PFSK-1 (cell line): ENCODE results near the gene ABCB1.

ENCODE experiments used
- FOXP2 ChIP-seq: optimal IDR thresholded peaks from 2 replicates; pipeline ENCODE3; 2011; ENCODE audit warnings: borderline replicate concordance, control low read depth, inconsistent platforms; ENCODE audit not compliant: insufficient read depth; ENCODE audit errors: extremely low read length, extremely low read depth
- POLR2AphosphoS5 ChIP-seq: IDR thresholded peaks from 2 replicates; pipeline ENCODE4 v1.6.1; 2012; ENCODE audit warnings: low read depth, mild to moderate bottlenecking, control low read depth, low read length, moderate library complexity
- SIN3A ChIP-seq: IDR thresholded peaks from 2 replicates; pipeline ENCODE4 v1.6.1; 2012; ENCODE audit warnings: mild to moderate bottlenecking, low read length, moderate library complexity, borderline replicate concordance; ENCODE audit not compliant: insufficient read depth
- TAF1 ChIP-seq: IDR thresholded peaks from 2 replicates; pipeline ENCODE4 v1.6.1; 2012; ENCODE audit warnings: low read length, control low read depth, borderline replicate concordance; ENCODE audit not compliant: insufficient read depth
- TF ChIP-seq, protein P1 (sequence below), 2 experiments: IDR thresholded peaks; 2 replicates each; pipeline versions ENCODE4 v1.6.1 to v1.8.0; 2011 to 2012; ENCODE audit warnings: low read depth in 2 of 2, low read length in 2 of 2, control low read depth in 1 of 2, inconsistent platforms in 1 of 2, mild to moderate bottlenecking in 1 of 2, moderate library complexity in 1 of 2; ENCODE audit not compliant: insufficient read depth in 1 of 2

The ABCB1 gene

DNA sequence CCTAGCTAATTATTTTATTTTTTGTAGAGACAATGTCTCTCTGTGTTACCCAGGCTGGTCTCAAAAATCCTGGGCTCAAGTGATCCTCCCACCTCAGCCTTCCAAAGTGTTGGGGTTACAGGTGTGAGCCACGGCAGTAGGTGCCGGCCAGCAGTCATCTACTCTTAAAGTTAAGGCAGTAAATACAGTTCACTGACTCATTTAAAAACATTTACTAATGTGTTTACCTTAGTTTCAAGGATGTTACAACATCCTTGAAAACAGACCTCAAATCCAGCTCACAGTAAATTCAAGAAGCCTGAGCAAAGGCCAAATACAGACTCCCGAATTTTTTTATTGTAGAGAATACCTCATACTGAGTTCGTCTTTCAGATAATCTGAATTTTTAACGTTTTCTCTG is 95.6 kb downstream of the ABCB1 start:
- TF ChIP-seq, protein P1, sequence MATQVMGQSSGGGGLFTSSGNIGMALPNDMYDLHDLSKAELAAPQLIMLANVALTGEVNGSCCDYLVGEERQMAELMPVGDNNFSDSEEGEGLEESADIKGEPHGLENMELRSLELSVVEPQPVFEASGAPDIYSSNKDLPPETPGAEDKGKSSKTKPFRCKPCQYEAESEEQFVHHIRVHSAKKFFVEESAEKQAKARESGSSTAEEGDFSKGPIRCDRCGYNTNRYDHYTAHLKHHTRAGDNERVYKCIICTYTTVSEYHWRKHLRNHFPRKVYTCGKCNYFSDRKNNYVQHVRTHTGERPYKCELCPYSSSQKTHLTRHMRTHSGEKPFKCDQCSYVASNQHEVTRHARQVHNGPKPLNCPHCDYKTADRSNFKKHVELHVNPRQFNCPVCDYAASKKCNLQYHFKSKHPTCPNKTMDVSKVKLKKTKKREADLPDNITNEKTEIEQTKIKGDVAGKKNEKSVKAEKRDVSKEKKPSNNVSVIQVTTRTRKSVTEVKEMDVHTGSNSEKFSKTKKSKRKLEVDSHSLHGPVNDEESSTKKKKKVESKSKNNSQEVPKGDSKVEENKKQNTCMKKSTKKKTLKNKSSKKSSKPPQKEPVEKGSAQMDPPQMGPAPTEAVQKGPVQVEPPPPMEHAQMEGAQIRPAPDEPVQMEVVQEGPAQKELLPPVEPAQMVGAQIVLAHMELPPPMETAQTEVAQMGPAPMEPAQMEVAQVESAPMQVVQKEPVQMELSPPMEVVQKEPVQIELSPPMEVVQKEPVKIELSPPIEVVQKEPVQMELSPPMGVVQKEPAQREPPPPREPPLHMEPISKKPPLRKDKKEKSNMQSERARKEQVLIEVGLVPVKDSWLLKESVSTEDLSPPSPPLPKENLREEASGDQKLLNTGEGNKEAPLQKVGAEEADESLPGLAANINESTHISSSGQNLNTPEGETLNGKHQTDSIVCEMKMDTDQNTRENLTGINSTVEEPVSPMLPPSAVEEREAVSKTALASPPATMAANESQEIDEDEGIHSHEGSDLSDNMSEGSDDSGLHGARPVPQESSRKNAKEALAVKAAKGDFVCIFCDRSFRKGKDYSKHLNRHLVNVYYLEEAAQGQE (IDR thresholded peaks at IDR 0.05; ENCODE audit: insufficient read depth in 1 of 2, low read depth in 2 of 2, low read length in 2 of 2): no peak
- TF ChIP-seq FOXP2: no peak
- no peak for TF ChIP-seq SIN3A
- no peak for TF ChIP-seq POLR2AphosphoS5
- no peak for TF ChIP-seq TAF1

DNA sequence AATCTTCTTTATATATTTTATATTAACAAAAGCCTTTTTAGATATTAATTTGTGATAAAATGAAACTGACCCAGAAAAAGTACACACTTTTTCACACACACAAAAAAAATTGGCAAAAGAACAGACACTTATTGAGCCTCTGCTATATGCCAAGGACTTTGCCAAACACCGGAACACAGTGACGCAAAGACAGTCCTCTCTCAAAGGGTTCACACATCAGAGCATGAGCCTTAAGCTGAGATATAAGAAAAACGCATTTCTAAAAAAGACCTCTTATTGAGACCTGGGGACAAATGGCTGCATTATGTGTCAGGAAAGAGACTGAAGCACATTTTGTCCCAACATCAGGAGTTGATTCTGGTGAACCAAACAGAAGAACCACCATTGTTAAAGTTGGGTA is 101.2 kb downstream of the ABCB1 start:
- TF ChIP-seq FOXP2 (no peak), SIN3A (no peak), TAF1 (no peak), POLR2AphosphoS5 (no peak)
- TF ChIP-seq, protein P1 (IDR thresholded peaks at IDR 0.05; ENCODE audit: insufficient read depth in 1 of 2, low read depth in 2 of 2, low read length in 2 of 2): no peak

GRCh38 chr7:87498893-87499292 is 101.8 kb downstream of the ABCB1 start:
- TF ChIP-seq FOXP2 (no peak), TAF1 (no peak), POLR2AphosphoS5 (no peak), SIN3A (no peak)
- TF ChIP-seq, protein P1 (IDR thresholded peaks at IDR 0.05; ENCODE audit: insufficient read depth in 1 of 2, low read depth in 2 of 2, low read length in 2 of 2): no peak

GRCh38 chr7:87497482-87497881 is 103.2 kb downstream of the ABCB1 start:
- TF ChIP-seq TAF1 (no peak), SIN3A (no peak), POLR2AphosphoS5 (no peak), FOXP2 (no peak)
- TF ChIP-seq, protein P1 (IDR thresholded peaks at IDR 0.05; ENCODE audit: insufficient read depth in 1 of 2, low read depth in 2 of 2, low read length in 2 of 2): no peak

DNA sequence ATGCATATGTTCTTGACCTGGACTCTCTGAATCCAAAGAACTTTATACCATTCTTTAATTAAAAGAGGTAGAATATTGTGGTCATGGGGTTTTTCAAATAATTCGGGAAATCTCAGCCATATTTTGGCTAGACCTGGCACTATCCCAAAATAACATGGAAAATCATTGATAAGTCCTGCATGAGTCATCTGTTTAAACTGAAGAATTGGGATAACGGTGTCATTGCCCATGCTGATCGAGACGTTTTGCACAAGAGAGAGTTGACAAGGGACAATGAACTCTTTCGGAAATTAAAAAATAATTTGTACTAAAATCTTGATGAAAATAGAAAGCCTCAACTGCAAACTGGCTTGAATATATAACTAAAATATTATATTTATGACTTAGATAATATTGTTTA is 105.3 kb downstream of the ABCB1 start:
- no peak for TF ChIP-seq TAF1
- no peak for TF ChIP-seq SIN3A
